Right forelimb (tissue), 1 donor: ENCODE data around the gene ATP8A2.
"Not testable (repeated sequence)": the region's sequence is repeated elsewhere in the genome, so short reads cannot be mapped to it uniquely, and the experiment has no call there.

Source experiments
- DNase-seq: peaks from one replicate; pipeline ENCODE4 v3.0.0-alpha.2; 2018

ATP8A2 gene

DNA sequence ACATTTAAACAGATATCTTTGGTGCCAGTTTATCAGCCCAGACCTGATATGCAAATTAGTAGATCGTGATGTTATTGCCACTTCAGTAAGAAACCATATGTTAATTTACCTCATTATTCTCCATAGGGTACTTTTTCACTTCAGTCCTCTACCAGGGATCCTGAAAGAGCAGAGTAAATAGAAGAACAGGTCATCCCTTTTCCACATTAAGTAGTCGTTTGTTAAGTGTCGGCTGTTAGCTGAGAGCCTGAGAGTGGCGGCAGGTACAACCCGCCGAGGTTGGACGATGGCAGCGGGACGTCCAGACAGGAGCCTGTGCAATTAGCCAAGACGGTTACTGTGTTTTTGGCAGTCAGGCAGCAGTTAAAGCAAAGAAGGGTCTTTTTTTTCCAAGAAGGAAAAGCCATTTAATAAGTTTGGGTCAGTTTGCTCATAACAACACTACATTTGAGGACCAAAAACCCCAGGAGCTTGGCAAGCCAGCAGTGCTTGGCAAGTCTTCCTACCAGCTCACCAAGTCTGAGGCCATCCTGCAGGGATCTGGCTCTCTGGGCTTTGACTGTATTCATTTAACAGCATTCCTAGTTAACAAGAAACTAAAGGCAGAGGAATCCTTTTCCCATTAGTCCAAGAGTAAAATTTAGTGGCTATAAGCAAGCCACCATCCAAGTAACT, 448.2 kb downstream of the ATP8A2 start:
- peak; percentile 74 for DNase-seq

- DNase-seq = no peak
Observed at GRCh38 chr13:25821776-25822175, 450.0 kb downstream of the ATP8A2 start.

DNA sequence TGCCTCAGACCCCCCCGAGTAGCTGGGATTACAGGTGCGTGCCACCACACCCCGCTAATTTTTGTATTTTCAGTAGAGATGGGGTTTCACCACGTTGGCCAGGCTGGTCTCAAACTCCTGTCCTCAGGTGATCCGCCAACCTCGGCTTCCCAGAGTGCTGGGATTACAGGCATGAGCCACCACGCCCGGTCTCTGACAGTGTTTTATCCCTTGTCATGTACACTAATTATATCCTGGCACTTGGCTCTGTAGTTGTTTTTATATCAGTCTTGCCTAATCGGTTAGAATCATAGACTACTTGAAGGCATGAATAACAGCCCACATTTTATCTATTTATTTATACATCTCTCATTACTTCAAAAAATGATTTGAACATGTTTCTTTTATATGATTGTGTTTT, 455.4 kb downstream of the ATP8A2 start:
- DNase-seq = not testable (repeated sequence)

DNA sequence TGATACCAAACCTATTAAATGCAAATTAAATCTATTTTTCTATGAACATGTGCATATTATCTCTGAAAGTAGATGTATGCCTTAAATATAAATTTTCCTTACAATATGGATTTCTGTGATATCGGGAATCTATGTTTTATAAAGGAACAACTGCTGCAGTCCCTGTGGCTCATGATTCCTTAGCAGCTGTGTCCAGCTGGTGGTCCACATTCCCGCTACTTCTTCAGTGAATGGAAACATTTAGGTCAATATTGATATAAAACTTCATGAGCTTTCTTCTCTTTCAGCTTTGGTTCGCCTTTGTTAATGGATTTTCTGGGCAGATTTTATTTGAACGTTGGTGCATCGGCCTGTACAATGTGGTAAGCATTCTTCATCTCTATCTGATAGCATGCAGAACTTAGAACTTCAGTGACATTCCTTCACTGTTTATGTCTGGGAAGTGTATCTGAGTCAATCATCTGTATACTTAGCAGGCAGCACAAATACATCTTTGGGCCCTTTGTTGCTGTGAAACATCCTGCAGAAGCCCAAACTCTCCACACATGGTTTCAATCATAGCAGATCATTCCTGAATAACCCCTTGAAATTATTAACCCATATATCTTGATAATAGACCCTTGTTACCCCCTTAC, 456.2 kb downstream of the ATP8A2 start:
- DNase-seq = no peak

DNA sequence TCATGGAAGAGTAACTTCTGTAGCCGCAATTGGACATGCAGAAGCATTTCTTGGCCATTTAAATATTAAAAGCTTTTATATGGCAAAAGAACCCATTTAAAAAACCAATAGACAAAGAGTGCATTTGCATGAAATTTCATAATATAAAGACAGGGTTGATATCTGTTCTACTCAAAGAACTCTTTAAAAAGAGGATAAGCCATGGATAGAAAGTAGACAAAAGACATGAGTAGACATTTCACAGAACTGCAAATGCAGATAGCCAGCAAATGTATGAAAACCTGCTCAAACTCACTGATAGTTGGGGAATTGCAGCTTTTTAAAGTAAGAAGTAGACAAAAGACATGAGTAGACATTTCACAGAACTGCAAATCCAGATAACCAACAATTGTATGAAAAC, 462.0 kb downstream of the ATP8A2 start:
- no peak for DNase-seq

DNA sequence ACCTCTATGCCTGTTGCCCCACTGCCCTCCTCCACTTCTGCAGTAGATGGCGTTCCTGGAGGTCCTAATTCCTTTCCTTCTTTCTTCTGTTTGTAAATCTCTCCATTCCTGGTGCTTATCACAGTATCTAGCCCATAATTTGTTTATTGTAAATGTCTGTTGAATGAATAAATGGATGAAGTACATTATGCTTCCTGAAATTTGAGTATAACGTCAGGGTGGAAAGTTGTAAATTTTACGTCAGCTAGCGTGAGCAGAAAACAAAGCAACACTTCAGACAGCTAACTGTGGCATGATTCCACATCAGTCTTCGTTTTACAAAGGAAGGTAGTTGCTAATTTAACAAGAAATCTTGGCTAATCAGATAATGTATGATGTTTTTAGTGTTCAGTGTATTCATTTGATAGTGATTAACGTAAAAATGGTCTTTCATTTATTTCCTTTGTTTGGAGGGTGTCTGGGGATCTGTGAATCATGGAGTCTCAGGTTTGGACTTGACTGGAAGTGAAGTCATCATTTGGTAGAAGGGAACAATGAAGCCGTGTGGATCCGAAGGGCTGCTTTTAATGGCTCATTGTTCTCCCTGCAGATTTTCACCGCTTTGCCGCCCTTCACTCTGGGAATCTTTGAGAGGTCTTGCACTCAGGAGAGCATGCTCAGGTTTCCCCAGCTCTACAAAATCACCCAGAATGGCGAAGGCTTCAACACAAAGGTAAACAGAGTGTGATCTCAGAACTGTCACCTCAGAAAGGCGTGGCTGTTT, 465.0 kb downstream of the ATP8A2 start:
- DNase-seq = no peak

DNA sequence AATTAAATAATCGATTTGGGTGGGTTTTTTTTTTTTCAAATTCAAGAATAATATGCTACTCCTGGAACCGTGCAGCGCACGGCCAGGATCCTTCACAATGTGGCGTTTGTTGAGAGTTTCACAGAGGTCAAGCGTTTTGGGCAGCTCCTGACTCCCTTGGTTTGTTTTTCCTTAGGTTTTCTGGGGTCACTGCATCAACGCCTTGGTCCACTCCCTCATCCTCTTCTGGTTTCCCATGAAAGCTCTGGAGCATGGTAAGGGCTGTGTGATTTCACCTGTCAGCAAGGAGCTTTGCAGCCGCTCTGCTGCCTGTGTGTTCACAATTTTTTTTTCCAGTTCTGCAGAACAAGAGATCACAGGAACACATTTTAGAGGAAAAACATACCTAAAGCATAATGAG, 467.6 kb downstream of the ATP8A2 start:
- DNase-seq = no peak

- no peak for DNase-seq
Observed at GRCh38 chr13:25840261-25840660, 468.5 kb downstream of the ATP8A2 start.

GRCh38 chr13:25840931-25841330, 469.2 kb downstream of the ATP8A2 start:
- DNase-seq = no peak

DNA sequence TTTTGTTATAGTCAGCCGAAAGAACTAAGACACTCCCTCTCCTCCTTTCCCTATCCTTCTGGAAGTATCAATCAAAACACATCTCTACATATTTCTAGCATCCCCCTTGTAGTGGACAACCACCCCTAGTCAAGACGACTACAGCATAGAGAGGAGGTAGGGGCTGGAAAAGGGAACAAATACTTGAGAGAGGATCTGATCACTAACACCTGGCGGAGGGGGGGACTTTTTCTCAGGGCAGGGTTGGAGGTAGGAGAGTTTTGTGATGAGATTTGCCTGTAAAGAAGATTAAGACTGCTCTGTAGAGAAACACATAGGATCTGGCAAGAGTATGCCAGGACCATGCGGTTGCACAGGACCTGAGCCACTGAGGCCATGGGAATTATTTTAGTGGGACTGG, 471.9 kb downstream of the ATP8A2 start:
- DNase-seq = no peak

DNA sequence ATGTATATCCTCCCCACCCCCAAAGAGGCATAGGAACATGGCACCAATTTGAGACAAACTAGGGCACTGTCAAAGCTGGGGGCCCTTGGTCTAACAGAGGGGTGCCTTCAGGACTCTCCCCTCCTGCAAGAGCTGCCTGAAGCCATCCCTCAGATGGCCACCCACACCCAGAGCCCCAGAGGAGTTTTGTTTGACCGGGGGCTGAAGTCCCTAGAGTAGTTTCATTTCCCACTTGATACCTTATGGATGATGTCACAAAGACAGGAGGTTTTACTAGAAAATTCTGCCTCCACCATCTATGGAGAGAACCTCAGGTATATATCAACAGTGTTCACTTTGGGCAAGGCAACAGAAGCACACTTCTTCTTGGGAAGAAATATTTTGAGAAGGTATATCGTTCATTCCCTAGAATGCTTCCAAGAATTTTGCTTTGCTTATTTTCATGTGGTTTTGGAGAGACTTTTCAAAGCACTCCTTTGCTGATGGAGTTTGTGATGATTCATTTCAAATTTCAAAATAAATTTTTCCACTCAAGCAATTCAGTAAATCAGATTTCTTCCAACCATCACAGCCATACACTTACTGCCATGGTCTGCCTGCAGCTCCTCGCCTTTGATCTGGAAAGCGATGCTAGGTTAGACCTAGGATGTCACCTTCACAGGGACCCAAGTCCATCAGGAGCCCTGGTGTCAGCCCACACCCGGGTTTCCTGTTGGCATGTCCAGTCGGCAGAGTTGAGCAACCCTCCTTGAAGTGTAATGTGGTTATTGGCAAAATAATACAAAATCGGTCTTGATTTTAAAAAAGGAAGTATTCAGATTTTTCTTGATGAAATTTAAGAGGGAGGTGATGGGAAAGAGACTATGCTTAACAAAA, 473.0 kb downstream of the ATP8A2 start:
- no peak for DNase-seq

DNA sequence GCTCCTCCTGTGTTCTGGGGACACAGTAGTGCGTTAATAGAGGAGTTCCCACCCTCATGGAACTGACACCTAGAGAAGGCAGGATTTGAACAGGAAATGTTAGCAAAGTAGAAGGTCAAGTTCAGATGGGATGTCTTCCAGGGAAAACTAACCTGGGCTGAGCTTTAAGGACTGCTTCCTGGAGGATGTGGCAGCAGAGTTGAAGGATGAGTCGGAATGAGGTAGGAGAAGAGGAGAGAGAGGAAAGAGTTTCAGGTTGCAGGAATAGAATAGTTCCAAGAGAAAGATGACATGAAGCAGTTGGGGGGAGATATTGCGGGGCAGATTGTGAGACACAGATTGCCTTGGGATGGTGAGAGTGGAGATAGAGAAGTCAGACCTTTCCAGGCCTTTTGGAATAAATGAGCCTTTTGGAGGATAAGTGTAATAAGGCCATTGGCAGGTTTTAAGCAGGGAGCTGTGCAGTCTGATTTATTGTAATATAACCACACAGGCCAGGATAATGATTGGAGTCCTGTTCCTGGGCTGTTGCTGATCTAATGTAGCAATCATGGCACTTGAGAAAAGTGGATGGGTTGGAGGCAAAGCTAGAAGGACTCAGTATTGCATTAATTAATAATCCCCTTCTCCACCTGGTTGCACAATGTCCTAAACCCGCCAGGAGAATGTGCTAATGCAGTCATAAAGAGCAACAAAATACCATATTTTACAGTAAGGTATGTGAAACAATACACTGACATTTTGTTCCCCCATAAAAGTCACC, 474.6 kb downstream of the ATP8A2 start:
- no peak for DNase-seq

- DNase-seq = no peak
Observed at GRCh38 chr13:25847145-25847544, 475.4 kb downstream of the ATP8A2 start.

DNA sequence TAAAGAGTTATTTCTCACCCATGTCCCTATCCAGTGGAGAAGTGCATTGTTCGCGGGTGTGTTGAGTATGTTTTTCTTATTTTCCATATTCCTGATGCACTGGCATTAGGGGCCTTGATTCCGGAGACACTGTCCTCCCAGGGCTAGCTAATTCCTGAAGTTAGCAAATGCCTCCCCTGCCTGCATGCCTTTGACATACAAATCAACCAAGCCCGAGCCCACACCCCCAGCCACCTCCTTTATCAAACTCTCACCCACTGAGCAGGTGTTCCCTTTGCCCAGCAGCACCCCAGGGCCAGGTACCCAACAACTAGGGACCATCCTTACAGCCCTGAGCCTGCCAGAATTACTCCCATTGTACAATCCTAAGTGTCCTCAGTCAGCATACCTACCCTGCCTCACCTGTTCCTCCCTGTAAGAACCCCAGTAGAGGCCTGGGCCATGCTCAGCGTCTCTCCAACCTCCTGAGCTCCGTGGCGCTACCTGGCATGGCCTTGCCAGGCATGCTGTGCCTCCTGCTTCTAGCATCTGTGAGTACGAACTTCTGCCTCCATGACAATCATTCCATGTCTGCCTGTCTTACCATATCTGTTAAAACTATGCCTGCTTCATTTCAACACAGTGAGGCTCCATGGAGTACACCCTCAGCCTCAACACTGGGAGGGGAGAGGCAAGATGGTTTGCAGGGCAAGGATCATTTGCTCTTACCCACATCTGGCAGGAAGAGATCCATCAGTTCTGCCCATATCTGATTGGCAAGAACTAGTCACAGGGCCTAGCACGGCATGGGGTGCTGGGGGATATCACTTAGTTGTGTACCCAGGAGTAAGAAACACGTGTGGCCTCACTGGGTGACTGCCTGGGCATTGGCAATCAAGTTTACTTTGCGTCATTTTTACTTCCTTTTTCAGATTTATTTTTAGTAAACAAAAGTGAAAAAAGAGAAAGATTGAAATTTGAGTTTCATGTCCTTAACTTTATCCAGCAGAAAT, 476.2 kb downstream of the ATP8A2 start:
- no peak for DNase-seq

DNA sequence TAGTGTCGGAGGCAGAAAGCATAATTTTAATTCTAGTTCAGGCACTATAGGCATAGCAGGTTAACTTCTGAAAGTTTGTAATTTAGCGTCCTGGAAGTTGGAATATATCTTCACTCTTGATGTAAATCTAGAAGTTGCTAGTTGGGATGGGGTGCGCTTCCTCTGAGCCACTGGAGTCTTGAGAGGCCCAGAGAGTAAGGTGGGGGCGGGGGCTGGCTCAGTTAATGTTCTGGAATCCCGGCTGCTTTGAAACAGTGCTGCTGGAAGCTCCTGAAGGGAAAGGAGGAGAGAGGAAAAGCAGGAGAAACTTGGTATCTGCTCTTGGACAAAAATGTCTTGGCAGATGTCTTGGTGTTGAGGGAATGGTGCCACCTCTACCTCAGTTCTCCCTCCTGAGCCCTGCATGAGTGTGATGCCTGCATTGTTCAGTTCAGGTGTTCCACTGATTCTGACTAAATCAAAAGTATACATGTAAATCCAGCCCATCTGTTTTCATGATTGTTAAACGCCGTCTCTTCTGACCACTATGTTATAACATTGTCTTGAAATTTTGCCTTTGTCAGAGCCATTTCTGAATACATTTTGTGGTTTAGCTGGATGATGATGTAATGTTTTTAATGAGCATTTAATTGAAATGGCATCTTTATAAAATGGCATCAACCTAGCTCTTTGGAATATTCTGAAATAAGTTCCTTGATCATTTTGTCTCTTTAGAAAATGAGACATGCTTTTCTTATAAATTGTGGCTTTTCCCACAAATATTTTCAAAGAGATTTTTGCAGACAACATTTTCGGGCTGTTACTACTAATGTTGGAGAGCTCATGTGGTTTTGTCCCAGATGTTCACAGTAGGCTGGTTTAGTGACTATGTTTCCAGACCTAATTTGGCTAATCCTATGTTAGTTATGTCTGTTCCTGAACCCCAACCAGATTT, 477.3 kb downstream of the ATP8A2 start:
- DNase-seq = no peak

- DNase-seq = no peak
Observed at GRCh38 chr13:25857830-25858229, 486.1 kb downstream of the ATP8A2 start.

- no peak for DNase-seq
Observed at GRCh38 chr13:25859528-25859927, 487.8 kb downstream of the ATP8A2 start.

GRCh38 chr13:25860265-25860664, 488.5 kb downstream of the ATP8A2 start:
- DNase-seq = no peak

DNA sequence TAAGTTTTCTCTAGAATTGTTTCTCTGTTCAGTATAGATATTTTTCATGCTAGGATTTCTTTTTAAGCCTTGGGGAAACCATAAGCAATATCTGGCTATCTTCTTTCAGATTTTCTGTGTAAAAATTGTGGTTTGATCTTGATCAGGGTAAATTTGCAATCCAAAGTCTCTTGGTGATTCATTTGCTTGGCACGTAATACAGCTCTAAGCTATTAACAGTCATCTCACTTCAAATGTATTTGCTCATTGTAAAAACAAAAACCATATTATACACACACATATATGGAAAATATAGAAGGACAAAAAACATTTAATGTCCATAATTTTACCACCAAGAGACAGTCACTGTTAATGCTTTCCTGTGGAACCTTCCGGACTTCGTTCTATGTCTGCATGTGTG, 489.1 kb downstream of the ATP8A2 start:
- DNase-seq = no peak

DNA sequence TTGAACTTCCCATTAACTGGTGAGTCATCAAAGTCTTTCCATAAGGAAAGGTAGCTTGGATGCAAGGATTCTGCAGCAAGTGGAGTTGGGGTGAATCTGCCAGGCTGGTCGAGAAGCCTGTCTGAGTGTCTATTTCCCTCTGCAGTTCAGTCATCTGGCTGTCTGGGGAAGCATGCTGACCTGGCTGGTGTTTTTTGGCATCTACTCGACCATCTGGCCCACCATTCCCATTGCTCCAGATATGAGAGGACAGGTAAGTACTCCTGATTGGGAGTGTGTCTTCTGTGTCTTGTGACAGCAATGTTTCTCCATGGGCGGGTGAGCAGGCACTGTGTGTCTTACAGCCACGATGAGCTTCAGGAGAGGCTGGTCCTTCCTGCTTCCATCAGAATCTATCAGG, 490.4 kb downstream of the ATP8A2 start:
- no peak for DNase-seq
